Measurements from ENCODE around the gene LRMDA.

The LRMDA gene

GRCh38 chr10:76375761-76376160 is 944.3 kb downstream of the LRMDA start:
- H3K4me3 ChIP-seq = no peak overlapping the region
- H3K36me3 ChIP-seq (replicated peaks) = no peaks in the 10 kb centered on the region
- in situ Hi-C loops (cut with MboI; ENCODE audit: low sequenced_read_pairs) = no loop called here
- H3K9me3 ChIP-seq = no peaks in the 10 kb centered on the region
- no peaks in the 10 kb centered on the region for H3K4me1 ChIP-seq
- H3K27me3 ChIP-seq (ENCODE audit: low read depth) = no peaks in the 10 kb centered on the region
- DNase-seq (ENCODE audit: low spot score in 2 of 2) = no peak

- H3K4me3 ChIP-seq = no peak overlapping the region
- no peak for DNase-seq (ENCODE audit: low spot score in 2 of 2)
- no peaks in the 10 kb centered on the region for H3K9me3 ChIP-seq
- no peaks in the 10 kb centered on the region for H3K36me3 ChIP-seq (replicated peaks)
- in situ Hi-C loops (cut with MboI; ENCODE audit: low sequenced_read_pairs) = no loop called here
- no peaks in the 10 kb centered on the region for H3K4me1 ChIP-seq
- H3K27me3 ChIP-seq (ENCODE audit: low read depth) = no peaks in the 10 kb centered on the region
These were observed 951.0 kb downstream of the LRMDA start for GRCh38 chr10:76382381-76382851.

DNA sequence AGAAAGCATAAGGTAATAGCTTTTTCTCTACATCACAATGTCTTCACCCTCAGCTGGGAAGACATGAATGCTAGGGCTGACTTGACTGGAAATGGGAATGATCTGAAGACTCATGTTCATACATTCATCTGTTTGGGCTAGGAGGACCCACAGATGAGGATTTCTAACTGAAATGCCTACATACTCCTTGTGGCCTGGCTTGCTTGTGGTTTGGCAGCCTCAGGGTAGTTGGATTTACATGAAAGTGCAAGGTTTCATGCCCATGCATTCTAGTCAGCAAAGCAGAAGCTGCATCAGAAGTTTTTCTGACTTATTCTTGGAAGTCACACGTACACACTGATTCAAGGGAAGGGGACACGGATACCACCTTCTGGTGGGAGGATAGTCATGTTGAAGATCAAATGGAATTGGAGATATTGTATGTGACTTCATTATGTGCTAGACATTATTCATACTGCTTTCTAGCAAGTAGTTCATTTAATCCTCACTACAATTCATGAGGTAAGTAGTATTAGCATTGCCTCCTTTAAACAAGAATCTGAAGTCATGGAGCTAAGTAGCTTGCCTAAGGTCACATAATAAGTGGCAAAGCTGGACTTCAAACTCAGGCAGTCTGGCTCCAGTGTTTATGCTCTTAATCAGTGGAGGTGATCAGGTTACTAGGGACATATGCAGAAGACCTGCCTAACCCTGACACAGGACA is 957.0 kb downstream of the LRMDA start:
- DNase-seq (ENCODE audit: low spot score in 2 of 2) = no peak
- H3K4me3 ChIP-seq = no peak overlapping the region
- in situ Hi-C loops (cut with MboI; ENCODE audit: low sequenced_read_pairs) = no loop called here

DNA sequence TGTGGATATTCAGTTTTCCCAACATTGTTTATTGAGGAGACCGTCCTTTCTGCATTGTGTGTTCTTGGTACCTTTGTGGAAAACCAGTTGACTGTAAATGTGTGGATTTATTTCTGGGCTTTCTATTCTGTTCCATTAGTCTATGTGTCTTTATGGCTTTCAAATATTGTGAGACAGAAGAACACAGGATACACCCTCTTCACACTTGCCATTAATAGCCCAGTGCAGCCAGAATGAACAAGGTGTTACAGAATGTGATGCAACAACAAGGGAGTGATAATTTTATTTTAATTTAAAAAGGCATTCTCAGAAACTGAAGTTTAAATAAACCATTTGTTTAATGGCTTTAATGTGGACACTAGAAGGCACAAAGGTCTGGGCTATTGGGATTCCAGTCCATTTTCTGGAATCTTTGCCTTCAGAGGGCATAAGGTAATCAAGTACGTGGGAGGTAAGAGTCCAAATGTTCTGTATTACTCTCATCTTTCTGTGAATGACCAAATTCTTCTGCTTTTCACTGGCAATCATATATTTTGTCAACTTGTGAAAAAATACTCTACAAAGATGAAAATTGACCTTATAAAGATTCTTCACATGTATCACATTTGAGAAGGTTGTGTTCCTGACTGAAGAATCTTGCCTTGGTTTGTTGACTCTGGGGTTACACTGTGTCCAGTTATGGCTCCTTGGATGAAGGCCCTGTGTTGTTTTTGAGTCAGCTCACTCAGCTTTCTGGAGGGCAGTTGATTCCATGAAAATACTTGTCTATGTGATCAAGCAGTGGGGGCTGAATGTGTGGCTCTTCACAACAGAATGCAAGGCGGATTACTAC is 962.7 kb downstream of the LRMDA start:
- DNase-seq (ENCODE audit: low spot score in 2 of 2) = no peak
- Histone ChIP-seq H3K9me3 (no peaks in the 10 kb centered on the region), H3K36me3 (replicated peaks) (no peaks in the 10 kb centered on the region), H3K4me3 (no peak overlapping the region), H3K27me3 (ENCODE audit: low read depth) (no peaks in the 10 kb centered on the region), H3K4me1 (no peaks in the 10 kb centered on the region)
- in situ Hi-C loops (cut with MboI; ENCODE audit: low sequenced_read_pairs) = no loop called here

More for the DNA sequence above, 957.0 kb downstream of the LRMDA start:
- H3K27me3 ChIP-seq (ENCODE audit: low read depth) = no peaks in the 10 kb centered on the region
- no peaks in the 10 kb centered on the region for H3K36me3 ChIP-seq (replicated peaks)
- H3K4me1 ChIP-seq = no peaks in the 10 kb centered on the region
- no peaks in the 10 kb centered on the region for H3K9me3 ChIP-seq

GRCh38 chr10:76394707-76395042 is 963.3 kb downstream of the LRMDA start:
- no peaks in the 10 kb centered on the region for H3K27me3 ChIP-seq (ENCODE audit: low read depth)
- H3K4me3 ChIP-seq = no peak overlapping the region
- no peaks in the 10 kb centered on the region for H3K4me1 ChIP-seq
- in situ Hi-C loops (cut with MboI; ENCODE audit: low sequenced_read_pairs) = no loop called here
- H3K36me3 ChIP-seq (replicated peaks) = no peaks in the 10 kb centered on the region
- no peaks in the 10 kb centered on the region for H3K9me3 ChIP-seq
- DNase-seq (ENCODE audit: low spot score in 2 of 2) = no peak

DNA sequence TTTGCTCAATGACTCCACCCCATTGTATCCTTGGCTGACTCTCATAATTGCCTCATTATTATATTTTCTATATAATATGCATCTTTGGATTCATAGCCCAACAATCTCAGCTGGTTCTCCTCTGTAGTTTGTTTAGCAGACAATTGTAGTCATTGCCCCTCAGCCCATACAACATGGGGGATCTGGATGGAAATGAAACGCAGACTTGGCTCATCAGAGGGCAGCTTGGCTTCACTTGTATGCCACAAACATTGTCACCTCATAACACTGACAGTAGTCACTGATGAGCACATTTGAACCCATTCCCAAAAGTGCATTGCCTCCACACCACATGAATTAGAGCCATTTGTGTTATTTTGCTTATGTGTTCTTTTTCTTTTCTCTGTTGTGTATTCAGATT is 963.8 kb downstream of the LRMDA start:
- in situ Hi-C loops (cut with MboI; ENCODE audit: low sequenced_read_pairs) = no loop called here
- H3K4me1 ChIP-seq = no peaks in the 10 kb centered on the region
- no peaks in the 10 kb centered on the region for H3K27me3 ChIP-seq (ENCODE audit: low read depth)

DNA sequence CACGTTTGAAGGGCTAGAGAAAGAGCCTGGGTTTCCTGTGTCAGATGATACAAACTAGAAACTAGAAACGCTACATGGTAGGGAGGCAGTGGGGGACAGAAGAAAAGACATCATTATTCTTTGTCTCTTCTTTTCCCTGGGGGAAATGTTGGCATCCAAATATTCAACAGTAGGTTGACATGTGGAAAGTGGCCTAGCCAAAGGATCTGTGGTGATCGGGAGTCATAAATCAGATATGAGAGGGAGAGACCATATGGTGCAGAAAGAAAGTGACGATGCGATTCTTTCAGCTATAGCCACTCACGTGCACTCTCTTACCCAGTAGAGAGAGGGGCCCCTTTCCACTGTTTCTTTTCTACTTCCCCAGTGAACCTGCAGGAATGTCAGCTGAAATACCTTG is 964.7 kb downstream of the LRMDA start:
- H3K36me3 ChIP-seq (replicated peaks) = no peaks in the 10 kb centered on the region

More for the DNA sequence above, 963.8 kb downstream of the LRMDA start:
- Histone ChIP-seq H3K9me3 (no peaks in the 10 kb centered on the region), H3K36me3 (replicated peaks) (no peaks in the 10 kb centered on the region), H3K4me3 (no peak overlapping the region)
- no peak for DNase-seq (ENCODE audit: low spot score in 2 of 2)

DNA sequence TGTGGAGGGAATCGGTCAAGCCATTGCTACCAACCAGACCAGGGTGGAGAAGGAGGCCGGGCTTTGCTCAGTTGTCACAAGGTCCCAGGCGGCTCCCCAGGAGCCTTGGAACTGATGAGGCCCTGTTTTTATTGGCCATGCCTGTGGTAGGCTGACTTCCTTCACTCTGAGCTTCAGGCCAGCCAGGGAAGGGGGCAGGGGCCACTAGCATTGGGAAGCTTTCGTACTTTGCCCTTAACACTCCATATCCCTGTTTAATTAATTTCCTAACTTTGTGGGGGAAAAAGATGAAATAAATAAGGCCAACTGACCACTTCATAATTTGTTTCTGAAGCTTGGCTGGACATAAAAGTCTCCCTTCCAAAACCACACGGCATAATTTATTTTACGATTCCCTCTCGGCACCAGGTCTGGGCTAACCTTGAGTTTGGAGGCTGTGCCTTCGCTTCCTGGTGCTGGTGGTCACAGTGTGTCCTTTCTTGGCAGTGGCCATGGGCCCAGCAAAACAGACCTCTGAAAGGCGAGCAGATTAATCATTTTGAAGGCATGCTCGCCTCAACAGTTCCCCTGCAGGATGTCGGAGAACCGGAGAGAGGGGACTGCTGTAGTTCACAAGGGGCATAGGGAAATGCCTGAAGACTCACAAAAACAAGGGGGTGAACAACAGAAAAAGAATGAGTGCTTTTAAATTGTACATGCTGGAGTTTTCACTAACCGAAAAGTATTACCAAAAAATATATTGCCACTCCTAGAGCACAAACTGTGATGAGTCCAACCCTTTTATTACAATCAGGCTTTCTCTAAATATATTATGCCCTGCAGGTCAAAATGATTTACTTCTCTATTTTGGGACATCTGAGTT is 966.0 kb downstream of the LRMDA start:
- in situ Hi-C loops (cut with MboI; ENCODE audit: low sequenced_read_pairs) = no loop called here
- Histone ChIP-seq H3K36me3 (replicated peaks) (no peaks in the 10 kb centered on the region), H3K9me3 (no peaks in the 10 kb centered on the region), H3K4me1 (no peaks in the 10 kb centered on the region), H3K27me3 (ENCODE audit: low read depth) (no peaks in the 10 kb centered on the region), H3K4me3 (no peak overlapping the region)
- DNase-seq (ENCODE audit: low spot score in 2 of 2) = no peak

More for the DNA sequence above, 964.7 kb downstream of the LRMDA start:
- Histone ChIP-seq H3K9me3 (no peaks in the 10 kb centered on the region), H3K4me3 (no peak overlapping the region), H3K4me1 (no peaks in the 10 kb centered on the region), H3K27me3 (ENCODE audit: low read depth) (no peaks in the 10 kb centered on the region)
- DNase-seq (ENCODE audit: low spot score in 2 of 2) = no peak
- in situ Hi-C loops (cut with MboI; ENCODE audit: low sequenced_read_pairs) = no loop called here

GRCh38 chr10:76398043-76398710 is 966.8 kb downstream of the LRMDA start:
- Histone ChIP-seq H3K27me3 (ENCODE audit: low read depth) (no peaks in the 10 kb centered on the region), H3K4me1 (no peaks in the 10 kb centered on the region), H3K4me3 (no peak overlapping the region), H3K9me3 (no peaks in the 10 kb centered on the region), H3K36me3 (replicated peaks) (no peaks in the 10 kb centered on the region)
- no peak for DNase-seq (ENCODE audit: low spot score in 2 of 2)
- in situ Hi-C loops (cut with MboI; ENCODE audit: low sequenced_read_pairs) = no loop called here

DNA sequence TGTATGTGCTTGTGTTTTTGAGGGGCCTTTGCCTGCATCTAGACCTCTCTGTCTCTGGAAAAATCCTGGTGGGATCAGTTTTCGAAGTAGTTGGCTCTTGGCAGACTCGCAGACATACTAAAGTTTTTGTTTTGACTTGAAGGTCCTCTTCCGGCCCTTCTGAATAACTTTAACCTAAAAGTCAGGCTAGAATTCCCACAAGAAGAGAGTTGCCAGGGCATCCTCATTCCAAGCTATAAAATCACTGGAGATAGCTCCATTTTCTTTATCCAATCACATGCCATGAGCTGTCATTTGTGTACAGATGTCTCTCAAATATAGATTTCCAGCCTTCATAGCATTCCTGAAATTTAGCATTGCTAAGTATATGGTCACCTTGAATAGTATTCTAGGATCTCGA is 967.8 kb downstream of the LRMDA start:
- H3K9me3 ChIP-seq = no peaks in the 10 kb centered on the region

DNA sequence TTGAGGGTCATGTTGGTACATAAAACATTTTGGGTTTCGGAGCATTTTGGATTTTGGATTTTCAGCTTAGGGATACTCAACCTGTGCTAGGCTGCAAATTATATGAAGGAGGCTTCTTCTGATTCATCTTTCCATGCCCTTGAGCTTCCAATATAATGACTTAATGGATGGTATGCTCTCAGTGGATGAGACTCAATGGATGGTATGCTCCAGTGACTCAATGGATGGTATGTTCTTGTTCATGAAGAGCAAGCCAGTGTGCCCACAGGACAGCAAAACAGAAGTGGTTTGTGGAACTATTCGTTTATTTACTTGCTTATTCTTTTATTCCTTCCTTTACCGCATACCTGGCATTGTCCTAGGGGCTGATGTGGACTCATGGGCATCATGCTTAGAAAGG is 969.6 kb downstream of the LRMDA start:
- no peaks in the 10 kb centered on the region for H3K36me3 ChIP-seq (replicated peaks)
- no peak for DNase-seq (ENCODE audit: low spot score in 2 of 2)
- no peaks in the 10 kb centered on the region for H3K4me1 ChIP-seq
- no peak overlapping the region for H3K4me3 ChIP-seq
- in situ Hi-C loops (cut with MboI; ENCODE audit: low sequenced_read_pairs) = no loop called here
- no peaks in the 10 kb centered on the region for H3K27me3 ChIP-seq (ENCODE audit: low read depth)
- H3K9me3 ChIP-seq = no peaks in the 10 kb centered on the region

More for the DNA sequence above, 967.8 kb downstream of the LRMDA start:
- no peak for DNase-seq (ENCODE audit: low spot score in 2 of 2)
- no peaks in the 10 kb centered on the region for H3K4me1 ChIP-seq
- H3K27me3 ChIP-seq (ENCODE audit: low read depth) = no peaks in the 10 kb centered on the region
- no peaks in the 10 kb centered on the region for H3K36me3 ChIP-seq (replicated peaks)
- H3K4me3 ChIP-seq = no peak overlapping the region
- in situ Hi-C loops (cut with MboI; ENCODE audit: low sequenced_read_pairs) = no loop called here

DNA sequence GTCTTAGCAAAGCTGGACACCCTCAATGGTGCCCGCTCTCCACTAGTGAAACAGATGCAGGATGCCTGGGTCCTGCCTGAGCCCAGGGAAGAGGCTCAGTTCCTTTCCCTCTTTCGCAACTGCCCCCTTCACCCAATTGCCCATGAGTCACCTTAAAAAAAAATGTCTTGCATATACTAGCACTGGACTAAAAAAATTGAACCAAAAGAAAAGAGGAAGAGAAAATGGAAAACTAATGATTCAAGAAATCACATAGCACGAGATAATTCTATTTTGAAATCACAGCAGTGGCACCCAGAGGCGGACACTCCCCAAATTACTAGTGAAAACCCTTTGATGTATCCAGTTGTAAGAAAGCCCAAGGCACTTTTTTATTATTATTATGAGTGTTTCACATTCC is 972.5 kb downstream of the LRMDA start:
- no peaks in the 10 kb centered on the region for H3K27me3 ChIP-seq (ENCODE audit: low read depth)
- no peaks in the 10 kb centered on the region for H3K36me3 ChIP-seq (replicated peaks)
- DNase-seq (ENCODE audit: low spot score in 2 of 2) = no peak
- H3K9me3 ChIP-seq = no peaks in the 10 kb centered on the region
- H3K4me1 ChIP-seq = no peaks in the 10 kb centered on the region
- in situ Hi-C loops (cut with MboI; ENCODE audit: low sequenced_read_pairs) = no loop called here
- H3K4me3 ChIP-seq = no peak overlapping the region

DNA sequence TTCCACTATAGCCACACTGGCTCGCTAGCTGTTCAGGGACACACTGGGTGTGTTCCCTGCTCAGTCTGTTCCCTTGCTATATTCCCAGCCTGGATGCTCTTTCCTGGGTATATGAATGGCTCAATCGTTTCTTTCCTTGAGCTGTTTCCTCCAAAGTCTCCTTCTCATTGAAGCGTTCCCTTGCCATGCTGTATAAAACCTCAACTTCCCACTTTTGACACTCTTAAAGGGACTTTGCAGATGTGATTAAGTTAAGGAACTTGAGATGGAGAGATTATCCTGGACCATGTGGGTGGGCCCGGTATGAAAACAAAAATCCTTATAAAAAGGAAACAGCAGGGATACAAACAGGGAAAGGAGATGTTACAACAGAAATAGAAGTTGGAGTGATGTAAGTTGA is 973.1 kb downstream of the LRMDA start:
- H3K9me3 ChIP-seq = no peaks in the 10 kb centered on the region
- H3K4me3 ChIP-seq = no peak overlapping the region
- DNase-seq (ENCODE audit: low spot score in 2 of 2) = no peak
- H3K4me1 ChIP-seq = no peaks in the 10 kb centered on the region
- in situ Hi-C loops (cut with MboI; ENCODE audit: low sequenced_read_pairs) = no loop called here
- H3K27me3 ChIP-seq (ENCODE audit: low read depth) = no peaks in the 10 kb centered on the region
- H3K36me3 ChIP-seq (replicated peaks) = no peaks in the 10 kb centered on the region

Measured in HAP-1 (cell line).